GM19468 (cell line): ENCODE results near the gene KEL.

Experiments
- ATAC-seq: cut with Tn5 transposase; IDR thresholded peaks from one replicate; pipeline ENCODE4 v1.9.1; 2021; ENCODE audit warnings: mild to moderate bottlenecking, moderate library complexity, moderate number of reproducible peaks; ENCODE audit not compliant: unreplicated experiment; ENCODE audit errors: extremely low read depth

KEL gene

DNA sequence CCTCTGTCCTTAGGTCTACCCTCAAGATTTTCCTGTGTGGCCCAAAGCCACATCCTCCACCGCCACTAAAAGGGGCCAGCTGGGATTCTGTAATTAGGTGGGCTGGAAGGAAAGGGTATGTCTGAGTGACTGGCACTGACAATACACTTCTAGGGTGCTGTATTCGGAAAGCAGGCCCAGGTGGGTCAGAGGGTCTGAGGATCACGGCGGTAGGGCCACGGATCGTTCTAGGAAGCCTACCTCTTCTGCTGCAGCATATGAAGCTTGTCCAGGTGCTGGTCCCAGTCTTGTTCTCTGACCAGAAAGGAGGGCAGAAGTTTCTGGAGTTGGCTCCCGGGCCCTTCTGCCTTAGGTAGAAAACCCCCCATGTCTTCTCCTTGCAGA lies 29.1 kb downstream of the KEL start:
- no peak for ATAC-seq

DNA sequence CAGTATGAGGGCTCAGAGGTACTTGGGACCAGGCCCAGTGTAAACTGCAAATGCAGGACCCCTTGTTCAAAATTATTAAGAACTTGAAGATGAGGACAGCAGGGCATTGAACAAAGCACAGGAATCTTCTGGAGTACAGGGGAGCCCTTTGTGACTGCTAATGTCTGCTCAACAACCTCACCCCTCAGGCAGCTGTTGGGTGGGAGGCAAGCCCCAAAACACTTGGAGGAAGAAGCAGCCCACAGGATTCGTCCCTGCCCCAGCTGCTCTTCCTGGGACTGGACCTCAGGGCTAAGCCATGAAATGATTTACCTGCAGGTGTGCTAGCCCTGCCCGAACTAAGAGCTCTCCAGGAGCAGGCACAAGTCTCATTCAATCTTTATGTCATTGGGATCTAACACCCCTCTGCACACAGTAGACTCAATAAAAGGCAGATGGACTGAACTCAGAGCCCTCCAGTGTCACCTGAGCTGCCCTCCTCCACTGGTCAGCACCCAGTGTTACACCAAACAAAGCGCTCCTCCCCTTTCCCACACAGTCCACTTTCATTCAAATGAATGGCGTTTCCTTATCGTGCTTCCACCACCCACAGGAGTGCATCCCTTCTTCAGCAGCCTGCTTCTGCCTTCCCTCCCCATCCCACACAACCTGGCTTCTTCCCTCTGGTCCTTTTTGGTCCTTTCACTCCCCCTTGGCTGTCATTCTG lies 29.6 kb downstream of the KEL start:
- no peak for ATAC-seq

DNA sequence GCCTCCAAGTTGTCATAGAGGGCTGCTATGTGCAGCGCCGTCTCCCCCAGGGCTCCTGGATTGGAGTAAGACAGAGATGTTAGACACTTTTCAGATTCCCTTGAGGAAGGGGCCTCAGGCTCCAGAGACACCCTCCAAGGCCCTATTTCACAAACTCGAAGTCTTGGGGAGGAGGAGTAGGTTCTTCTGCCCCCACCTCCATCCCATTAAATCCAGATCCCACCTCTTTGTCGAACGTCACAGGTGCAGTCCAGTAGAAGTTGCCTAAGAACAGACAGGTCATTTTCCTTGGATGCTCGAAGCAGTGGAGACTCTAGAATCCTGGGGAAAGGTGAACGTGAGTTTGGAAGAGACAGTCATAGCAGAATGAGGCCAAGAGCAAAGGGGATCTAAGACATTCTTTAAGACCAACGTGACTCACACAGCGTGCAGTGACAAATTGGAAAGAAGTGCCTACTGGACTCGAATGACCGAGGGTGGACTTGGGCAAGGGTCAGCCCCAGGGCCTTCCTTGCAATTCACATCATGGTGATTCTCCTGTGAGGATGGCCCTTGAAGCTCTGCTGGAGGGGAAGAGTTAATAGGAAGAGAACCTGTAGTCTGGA lies 31.9 kb downstream of the KEL start:
- no peak for ATAC-seq

DNA sequence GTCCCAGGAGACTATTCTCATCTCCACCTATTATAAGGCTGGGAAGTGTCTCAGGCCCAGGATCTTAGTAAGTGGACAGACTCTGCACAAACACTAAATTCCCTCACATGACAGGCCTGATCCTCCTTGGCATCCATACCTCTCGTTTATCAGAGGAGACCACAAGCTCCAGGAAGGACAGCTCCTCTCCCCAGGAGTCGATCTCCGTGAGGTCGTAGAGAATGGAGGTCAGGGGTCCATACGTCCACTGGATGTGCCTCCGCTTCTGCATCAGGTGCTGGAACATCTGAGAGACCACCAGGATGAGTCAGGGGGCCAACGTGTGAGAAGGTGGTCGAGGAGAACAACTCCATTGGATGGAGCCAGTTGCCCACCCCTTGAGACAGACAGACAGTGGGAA lies 34.2 kb downstream of the KEL start:
- ATAC-seq = no peak

DNA sequence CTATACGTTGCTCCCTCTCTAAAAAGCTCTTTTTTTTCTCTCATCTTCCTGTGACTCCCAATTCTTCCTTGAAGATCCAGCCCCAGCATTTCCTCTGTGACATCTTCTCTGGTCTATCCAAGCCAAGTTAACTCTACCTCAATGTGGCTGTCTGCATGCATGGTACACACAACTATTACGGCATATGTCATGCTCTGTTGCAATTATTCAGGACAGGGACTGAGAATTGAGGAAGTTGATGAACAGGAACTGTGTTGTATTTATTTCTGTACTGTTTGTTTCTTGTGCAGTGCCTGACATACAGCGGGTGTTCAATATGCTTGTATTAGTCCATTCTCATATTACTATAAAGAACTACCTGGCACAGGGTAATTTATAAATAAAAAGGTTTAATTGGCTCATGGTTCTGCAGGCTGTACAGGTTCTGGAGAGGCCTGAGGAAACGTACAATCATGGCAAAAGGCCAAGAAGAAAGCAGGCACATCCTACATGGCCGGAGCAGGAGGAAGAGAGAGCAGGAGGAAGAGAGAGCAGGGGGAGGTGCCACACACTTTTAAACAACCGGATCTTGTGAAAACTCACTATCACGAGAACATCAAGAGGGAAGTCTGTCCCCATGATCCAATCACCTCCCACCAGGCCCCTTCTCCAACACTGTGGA lies 34.9 kb downstream of the KEL start:
- no peak for ATAC-seq

DNA sequence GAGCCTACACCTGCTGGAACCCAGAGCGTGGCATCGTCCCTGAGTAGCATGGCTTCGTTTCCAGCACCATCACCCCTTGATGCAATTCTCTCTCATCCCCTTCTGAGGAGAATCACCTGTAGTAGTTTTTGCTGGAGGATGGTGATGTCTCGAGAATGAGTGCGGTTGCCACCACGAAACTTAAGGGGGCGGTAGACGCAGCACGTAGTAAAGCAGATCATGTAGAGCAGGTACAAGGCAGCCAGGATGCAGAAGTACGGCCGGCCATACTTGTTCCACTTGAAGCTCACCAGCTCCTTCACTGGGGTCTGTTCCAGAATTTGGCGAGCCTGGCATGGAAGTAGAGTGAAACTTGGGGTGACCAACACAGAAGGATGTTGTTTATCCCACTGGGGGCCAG lies 36.8 kb downstream of the KEL start:
- ATAC-seq = no peak

DNA sequence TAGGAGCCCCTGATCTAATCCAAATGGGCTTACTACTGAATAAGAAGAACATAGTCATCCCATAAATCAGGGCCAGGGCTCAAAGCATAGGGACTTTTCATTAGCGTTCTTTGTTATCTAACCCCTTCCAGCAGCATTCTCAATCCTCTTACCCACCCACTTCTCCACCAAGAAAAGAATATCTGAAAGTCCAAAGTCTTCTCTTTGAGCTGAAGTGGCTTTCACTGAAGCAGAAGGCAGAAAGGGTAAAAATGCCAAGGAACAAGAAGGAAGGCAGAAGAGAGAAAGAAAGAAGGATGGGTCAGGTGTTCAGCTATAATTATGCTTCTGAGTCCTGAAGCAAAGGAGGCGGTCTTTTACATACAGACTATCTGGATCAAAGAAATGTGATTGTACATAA lies 38.8 kb downstream of the KEL start:
- no peak for ATAC-seq

DNA sequence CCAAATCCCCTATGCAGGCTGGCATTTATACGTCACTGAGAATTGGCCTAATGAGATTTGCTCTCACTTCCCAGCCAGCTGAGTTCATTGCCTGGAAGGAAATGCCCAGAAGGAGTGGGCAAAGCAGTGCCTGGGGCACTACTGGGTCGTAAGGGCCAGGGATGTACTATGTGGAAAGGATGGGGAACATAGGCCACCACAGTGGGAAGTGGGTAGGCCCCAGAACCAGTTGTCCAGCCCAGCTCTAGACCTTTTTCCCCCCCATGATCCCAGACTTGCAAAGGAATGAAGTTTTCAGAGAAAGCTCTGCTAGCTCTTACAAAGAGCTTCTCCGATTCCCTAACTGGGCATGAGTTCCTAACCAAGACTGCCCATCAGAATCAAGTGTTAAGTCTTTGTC lies 42.5 kb downstream of the KEL start:
- no peak for ATAC-seq

DNA sequence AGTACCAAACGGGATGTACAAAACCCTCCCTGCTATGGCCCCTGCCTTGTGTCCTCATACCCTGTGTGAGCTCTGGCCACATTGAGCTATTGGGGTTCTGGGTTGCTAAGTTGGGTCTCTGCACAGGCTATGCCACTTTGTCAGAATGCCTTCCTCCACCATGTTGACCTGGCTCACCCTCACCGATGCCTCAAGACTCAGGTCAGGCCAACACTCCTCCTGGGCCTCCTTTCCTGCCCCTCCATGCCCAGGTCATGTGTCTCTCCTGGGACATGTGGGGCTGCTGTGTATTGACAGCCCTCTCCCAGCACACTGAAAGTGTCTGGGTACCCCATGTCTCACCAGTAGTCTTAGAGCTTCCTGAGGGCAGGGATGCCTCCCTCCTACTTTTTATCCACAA lies 43.3 kb downstream of the KEL start:
- no peak for ATAC-seq

DNA sequence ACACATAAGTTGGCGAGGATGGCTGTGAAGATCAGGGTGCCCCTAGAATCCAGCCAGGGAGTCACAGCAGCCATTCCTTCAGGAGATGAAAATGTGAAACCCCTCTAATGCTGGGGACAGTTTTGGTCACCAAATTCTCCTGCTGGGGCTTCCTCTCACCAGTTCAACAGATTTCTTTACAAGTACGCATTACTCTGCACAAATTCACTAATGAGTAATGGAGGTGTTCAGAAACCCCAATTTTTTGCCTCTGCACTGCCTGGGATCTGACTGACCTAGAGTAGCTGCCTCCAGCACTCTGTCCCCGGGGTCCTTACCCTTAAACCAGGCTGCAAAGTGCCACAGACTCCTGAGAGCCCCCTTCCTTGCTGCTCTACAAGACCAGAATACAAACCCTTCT lies 44.7 kb downstream of the KEL start:
- ATAC-seq = no peak

DNA sequence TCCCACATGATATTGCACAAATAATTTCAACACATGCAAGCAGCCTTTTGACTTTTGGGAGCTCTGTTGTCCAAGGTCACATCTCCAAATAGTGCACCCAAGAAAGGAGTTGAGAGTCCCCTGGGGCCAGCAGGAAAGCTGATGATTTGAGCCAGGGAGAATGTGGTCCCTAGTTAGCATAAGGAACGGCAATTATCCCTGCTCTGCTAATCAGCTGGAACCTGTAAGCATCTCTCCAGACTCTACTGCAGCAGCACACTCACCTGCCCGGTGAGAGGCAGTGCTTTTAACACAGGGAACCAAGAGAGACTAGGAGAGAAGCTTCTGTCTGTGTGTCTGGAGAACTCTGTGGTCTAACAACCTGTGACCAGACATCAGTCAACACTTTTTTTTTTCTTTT lies 45.7 kb downstream of the KEL start:
- no peak for ATAC-seq

DNA sequence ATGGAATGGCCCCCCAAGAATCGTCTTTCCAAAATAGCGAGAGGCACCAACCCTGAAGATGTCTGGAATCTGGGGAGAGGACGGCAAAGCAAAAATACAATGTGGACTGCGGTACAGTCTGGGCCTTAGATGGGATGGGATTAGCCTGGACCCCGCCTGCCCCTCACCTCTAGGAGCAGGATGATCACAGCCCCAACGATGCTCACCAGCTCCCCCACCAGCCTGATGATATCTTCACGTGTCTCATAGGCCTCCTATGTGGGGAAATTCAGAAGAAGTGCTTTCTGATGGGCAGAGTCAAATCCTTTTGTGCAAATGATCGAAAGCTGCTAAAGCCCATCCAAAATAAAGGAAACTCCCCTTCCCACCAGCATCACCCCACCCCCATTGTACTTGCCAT lies 46.8 kb downstream of the KEL start:
- no peak for ATAC-seq

DNA sequence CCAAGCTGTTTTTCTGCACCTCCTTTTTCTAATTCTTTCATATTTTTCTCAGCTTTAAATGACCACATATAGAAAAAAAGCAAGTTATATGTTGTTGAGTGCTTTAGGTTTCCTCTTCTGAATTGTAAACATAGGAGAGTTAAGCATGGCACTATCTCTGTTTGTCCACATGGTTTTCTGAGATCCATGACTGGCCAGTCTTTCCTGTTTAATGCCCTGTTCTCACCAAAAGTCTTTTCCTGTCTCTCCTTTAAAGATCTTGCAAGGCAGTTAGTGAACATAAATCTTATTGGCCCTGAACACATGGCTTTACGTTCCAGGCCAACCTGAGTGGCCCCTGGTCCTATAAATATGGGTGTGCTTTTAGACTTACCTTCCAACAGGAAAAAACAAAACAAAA lies 48.0 kb downstream of the KEL start:
- no peak for ATAC-seq

DNA sequence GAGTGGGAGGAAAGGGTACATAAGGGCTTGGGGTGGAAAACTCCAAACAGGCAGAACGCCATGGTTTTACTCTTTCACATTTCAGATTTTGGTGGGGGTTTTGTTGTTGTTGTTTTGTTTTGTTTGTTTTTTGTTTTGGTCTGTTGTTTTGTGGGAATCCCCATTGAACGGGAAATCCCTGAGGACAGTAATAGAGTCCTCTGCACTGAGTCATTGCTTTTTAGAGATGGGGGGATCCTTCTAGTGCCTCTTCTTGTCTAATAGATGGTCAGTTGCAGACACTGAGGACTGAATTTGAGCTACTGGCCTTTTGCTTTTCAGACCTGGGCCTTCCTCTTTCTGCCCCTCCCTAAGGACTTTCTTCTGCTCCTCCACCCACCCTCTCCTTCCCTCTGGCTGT lies 48.6 kb downstream of the KEL start:
- no peak for ATAC-seq

DNA sequence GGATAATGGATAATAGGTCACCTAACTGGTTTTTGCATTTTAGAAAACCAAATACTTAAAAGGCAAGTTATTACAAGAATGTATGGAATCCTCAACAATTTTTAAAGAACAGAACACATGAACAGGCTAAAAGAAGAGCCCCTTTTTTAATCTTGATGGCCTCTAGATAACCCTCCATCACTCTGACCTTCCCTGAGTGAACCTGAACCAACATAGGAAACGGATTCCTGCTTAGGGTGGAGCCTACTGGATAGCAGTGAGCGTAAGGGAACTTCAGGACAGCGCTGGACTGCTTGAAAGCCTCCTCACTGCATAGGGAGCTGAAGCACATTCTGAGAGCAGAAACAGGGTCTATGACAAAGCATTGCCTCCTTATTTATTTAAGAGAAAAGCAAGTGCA lies 49.1 kb downstream of the KEL start:
- ATAC-seq = no peak

DNA sequence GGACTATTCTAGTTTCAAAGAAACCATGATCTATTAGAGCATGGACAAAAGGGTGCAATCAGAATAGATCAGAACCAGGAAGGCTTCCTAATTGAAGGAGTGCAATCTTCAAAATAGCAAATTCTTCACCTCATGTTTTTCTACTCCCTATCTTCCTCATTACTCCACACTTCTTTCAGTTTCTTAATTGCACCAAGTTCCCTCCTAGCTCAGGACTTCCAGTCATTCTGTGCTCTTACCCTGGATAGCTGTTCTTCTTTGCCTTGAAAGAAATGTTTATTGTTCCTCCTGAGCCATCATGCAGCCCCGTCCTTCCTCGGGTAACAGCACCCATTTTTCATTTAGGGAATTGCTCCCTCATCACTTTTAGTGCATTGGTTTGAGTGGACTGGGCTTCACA lies 51.7 kb downstream of the KEL start:
- no peak for ATAC-seq

DNA sequence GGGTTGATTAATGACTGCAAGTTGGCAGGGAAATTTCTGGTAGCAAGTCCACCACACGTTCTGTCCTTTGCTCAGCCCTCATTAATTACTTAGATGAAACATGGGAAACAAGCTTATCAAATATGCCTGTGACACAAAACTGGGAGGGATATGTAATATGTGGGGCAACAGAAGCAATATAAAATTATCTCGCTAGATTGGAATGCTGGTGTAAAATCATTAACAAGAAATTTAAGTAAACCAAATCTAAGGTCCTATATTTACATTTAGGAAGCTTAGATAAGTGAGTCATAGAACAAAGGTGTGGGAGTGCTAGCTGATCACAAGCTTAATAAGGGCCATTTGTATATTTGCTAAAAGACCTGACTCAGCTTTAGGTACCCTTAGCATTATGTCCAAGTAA lies 52.1 kb downstream of the KEL start:
- no peak for ATAC-seq

DNA sequence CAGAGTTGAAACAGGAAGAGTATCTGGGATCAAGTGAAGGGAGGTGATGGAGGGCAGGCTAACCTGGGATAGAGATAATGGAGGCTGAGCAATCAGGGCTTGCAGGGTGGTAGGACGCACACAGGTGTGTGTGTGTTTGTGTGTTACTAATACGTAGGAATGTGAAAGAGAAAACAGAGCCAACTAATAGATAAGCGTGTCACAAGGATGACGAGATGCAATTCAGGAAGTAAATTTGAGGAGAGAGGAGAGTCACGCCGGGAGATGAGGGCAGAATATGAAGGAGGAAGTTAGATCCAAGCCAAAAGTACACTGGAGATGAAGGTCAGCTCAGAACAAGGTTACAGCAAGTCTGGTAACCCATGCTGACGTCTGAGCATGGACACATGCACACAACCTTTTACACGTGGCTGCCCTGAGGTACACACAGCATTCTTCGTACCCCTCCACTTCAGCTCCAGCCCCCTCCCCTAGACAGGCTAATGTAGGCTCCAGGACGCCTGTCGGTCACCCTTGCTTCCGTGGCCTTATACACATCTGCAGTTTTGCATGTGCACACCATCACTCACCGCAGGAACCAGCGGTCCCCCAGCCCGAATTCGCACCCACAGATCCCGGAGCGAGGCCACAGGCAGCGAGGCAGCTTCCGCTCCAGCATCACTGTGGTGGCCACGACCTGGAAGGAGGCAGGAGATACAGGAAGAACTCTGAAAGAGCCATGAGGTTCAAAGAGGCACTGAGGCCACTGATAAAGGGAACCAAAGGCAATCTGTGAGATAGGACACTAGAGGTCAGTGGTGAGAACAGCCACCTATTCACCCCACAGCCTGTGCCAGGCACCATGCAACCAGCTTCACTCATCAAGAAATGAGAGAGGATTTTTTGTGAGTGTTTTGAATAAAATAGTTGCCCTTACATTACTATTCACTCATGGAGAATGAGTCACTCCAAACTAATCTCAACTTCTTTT lies 53.0 kb downstream of the KEL start:
- ATAC-seq = no peak

DNA sequence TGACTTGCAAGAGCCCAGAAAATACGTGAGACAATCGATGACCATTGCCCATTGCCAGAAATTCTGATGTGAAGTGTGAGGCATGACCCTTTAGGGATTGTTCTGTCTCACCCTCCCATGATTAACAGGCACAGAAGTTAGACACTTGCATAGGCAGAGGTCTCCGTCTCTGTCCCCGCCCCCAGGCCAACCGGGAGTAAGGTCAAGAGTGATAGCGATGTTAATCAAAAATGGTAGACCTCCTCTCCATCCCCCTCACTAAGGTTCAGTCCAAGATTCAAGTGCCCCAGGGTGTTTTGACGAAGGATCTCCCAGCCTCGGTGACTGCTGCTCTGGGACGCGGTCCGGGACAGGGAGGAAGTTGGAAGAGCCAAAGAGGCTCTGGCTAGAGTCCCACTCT lies 53.9 kb downstream of the KEL start:
- no peak for ATAC-seq

DNA sequence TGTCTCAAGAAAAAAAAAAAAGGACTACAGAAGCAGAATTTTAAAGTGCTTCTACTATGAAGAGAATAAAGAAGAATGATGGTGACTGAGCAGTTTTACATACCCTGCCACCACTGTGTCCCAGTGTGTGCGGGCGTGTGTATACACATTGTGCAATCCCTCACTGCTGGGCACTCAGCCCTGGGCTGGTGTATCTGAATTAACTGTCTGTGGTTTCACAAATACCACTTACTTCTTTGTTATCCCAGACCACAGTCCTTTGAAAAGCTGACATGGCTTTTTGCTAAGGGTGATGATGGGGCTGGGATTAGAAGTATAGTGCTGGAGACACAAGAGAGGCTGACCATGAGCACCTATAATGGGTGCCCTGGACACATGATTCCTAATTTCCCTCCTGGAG lies 55.5 kb downstream of the KEL start:
- ATAC-seq = no peak

DNA sequence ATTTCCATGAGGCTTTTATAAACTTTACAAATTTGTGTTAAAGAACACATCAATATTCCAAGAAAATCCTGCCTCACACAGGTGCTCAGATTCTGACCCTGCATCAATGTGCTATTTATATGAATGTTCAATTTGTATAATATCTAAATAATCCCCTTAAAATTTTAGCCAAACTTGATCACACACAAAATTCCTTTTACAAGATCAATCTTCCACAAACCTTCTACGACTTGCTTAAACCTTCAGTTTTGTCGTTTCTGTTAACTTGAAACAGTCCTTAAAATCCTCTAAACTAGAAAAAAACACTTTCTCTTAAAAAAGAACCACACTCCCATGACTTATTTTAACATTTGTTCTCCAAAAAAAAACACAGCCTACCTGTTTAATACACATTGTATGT lies 56.4 kb downstream of the KEL start:
- no peak for ATAC-seq
